ENCODE data around the gene RGPD8. TPM values are rescaled to one million over a fixed set of nuclear protein-coding genes. Genes with fewer than 3 reads are reported as not detected.
"Not testable (repeated sequence)": the region's sequence is repeated elsewhere in the genome, so short reads cannot be mapped to it uniquely, and the experiment has no call there.

The RGPD8 gene
- polyA plus RNA-seq, 1 donor, result 2.3 TPM

DNA sequence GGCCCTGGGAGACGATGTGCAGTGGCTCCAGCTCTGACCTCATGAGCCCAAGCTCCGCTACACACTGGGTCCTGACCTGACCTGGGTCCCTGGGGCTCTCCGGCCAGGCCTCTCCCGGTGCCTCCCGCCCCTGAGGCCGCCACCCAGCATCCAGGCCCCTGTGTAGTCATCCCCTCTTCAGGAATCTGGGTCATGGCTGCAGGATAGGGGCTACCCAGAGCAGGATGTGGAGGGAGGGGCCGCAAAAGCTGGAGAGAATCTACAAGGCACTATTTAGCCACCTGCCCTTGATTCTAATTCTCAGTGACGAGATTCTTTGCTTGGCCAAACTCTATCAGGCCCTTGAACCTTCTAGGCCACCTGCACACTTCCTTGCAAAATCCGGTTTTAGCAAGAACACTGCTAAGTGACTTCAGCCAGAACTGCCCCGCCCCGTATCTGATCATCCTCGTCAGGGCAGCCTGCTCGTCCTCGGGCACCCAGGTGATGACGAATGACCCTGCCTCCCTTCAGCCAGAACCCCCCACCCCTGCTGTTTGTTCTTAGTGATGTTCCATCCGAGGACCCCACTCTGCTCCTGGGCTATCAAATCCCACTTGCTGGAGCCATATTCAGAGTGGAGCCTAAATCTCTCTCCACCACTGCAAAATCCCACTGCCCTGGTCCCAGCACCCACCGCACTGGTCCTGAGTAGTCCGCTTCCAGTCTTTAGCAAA lies 2.4 kb upstream of the RGPD8 start:
- not testable (repeated sequence) for DNase-seq (ENCODE audit: low read depth)

DNA sequence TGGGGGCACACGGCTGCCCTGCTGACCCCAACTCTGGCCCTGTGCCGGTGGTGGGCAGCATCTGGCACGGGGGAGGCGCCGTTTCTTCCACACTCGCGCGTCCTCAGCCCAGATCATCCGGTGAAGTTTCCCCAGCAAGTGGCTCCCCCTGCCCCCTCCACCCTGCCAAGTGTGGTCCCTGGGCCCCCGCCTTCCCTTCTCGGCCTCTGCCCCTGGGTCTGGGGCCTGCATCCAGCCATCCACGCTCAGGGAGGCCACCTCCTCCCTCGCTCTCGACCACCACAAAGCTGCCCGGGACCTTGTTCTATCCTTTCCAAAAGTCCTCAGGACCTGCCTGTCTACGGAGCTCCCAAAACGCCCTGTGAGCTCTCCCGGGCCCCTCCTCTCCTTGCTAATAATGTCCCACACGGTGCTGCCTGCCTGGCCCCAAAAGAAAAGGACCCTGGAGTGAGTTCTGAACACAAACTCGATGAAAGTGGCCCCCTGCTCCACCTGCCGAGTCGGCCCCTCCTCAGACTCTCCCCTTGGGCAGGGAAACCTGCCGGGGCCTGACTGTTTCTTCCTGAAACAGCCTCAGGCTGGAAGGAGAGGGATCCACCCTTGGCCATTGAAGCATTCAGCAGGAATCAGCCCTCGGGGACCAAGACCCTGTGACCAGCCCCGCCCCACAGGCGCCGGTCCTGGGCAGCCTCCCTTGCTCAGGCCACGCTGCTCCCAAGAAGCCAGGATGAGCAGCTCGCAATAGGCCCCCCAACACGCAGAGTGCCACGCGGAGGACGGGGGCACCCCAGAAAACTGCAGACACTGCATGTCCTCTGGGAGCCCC lies 1.7 kb upstream of the RGPD8 start:
- DNase-seq (ENCODE audit: low read depth), result not testable (repeated sequence)

DNA sequence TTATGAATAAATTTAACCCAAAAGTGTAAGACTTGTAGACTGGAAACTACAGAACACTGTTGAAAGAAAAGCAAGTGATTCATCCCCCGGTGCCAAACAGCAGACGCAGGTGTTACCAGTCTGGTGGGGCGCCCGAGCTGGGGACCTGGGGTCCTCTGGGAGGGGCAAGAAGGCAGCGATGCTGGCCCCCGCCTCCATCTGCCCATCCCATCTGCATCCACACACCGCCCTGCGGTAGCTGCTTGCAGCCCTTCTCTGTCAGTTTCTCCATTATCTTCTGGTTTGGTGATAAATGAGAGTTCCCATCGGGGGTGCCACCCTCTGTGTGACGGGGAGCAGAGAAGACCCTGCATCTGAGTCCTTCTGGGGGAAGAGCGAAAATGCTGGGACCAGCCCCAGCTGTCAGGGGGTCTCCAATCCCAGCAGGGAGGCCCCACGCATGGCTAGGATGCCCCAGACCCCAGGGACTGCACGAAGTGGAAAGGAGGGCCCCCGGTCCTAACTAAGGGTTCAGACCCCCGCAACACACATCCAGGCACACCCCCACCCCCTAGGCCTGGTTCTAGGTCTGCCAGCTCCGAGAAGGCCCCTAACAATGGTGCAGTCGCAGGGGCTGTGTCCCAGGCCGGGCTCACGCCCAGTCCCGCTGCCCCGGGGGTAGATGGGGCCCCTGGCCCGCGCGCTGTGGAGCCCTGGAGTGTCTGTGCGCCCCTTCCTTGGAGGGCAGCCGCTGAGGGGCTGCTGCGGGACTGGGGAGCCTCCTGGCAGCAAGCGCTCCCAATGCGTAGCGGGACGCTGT lies 686 bp upstream of the RGPD8 start:
- DNase-seq (ENCODE audit: low read depth), result no peak

DNA sequence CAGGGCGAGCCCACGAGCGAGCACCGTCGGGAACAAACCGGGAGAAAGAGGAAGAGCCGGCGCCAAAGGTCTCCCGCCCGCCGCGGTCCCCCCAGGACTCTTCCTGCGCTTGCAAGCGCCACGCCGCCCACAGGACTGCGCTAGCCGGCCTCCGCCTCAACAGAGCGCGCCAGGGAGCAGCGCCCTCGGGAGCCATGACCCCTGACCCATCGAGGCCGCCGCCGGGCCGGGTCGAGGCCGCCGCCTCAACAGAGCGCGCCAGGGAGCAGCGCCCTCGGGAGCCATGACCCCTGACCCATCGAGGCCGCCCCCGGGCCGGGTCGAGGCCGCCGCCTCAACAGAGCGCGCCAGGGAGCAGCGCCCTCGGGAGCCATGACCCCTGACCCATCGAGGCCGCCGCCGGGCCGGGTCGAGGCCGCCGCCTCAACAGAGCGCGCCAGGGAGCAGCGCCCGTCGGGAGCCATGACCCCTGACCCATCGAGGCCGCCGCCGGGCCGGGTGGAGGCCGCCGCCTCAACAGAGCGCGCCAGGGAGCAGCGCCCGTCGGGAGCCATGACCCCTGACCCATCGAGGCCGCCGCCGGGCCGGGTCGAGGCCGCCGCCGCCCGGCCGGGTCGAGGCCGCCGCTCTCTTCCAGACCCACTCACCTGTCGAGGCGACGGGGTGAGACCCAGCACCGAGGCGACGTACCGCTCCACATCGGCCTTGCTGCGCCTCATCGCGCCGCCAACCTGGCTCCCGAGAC lies 538 bp downstream of the RGPD8 start:
- not testable (repeated sequence) for DNase-seq (ENCODE audit: low read depth)

DNA sequence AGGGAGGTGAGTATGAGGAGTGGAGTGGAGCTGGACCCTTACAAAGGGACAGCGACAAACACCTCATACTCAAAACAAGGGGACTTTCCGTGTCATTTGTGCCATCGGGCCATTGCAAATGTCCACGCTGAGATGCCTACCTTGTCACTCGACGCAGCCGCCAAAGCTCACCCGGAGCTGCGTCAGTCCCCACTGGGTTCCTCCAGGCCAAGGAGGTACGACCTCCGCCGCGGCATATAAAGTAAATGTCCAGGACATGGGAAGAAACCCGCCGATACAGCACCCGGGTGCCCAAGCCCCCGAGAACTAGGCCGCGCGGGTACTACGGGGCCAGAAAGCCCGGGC lies 1.1 kb downstream of the RGPD8 start:
- not testable (repeated sequence) for DNase-seq (ENCODE audit: low read depth)

DNA sequence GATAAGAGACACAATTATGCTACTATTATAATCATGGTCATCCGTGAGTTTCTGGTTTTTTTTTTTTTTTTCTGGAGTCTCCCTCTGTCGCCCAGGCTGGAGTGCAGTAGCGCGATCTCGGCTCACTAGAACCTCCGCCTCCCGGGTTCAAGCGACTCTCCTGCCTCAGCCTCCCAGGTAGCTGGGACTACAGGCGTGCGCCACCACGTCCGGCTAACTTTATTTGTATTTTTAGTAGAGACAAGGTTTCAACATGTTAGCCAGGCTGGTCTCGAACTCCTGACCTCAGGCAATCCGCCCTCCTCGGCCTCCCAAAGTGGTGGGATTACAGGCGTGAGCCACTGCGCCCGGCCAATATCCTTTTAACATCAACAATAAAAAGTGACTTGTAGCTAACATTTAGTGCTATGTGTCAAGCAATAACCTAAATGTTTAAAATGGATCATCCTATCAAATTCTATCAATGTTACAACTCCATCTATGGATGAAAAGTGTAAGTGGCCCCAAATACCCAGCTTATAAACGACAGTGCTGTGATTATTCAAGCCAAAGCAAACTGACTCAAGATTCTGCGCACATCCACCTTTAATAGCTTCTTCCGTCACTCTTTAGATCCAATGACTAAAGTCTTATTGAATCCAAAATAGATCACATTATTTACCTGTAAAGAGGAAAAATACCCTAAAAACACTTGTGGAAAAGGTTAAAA lies 1.7 kb downstream of the RGPD8 start:
- not testable (repeated sequence) for DNase-seq (ENCODE audit: low read depth)

DNA sequence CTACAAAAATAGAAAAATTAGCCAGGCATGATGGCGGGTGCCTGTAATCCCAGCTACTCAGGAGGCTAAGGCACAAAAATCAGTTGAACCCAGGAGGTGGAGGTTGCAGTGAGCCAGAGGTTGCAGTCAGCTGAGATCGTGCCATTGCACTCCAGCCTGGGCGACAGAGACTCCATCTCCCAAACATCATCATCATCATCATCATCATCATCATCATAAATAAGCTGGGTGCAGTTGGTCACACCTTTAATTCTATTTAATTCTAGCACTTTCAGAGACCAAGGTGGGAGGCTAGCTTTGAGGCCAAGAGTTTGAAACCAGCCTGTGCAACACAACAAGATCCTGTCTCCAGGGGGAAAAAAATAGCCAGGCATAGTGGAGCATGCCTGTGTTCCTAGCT lies 8.9 kb downstream of the RGPD8 start:
- DNase-seq (ENCODE audit: low read depth), result not testable (repeated sequence)

DNA sequence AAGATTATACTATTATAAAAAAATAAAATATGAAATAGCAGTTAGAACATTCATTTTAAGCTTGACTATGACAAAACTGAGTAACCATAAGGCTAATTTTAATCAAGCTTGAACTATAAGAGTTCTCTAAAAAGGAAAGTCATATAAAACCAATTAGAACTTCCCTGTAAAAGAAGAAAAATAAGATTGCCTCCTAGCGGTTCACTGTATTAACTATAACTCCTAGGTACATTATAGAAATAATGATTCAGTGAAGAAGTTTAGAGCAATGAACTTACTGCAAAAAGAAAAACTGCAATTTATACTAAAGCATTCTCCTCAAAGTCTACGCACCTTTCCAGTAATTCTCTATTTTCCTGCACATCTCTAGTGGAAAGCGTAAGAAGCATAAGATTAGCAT lies 16.6 kb downstream of the RGPD8 start:
- not testable (repeated sequence) for DNase-seq (ENCODE audit: low read depth)

DNA sequence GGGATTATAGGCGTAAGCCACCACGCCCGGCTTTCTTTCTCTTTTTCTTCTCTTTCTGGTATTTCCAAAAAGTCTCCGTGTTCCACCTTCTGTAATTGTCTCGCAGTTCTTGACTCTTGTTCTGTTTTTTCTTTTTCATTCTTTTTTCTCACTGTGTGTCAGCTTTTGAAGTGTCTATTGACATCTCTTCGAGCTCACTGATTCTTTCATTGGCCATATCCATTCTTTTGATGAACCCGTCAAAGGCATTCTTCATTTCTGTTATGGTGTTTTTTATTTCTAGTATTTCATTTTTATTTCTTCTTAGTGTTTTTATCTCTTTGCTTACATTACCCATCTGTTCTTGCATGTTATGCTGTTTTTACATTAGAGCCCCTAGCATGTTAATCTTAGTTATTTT lies 73.4 kb downstream of the RGPD8 start:
- DNase-seq (ENCODE audit: low read depth), result not testable (repeated sequence)

DNA sequence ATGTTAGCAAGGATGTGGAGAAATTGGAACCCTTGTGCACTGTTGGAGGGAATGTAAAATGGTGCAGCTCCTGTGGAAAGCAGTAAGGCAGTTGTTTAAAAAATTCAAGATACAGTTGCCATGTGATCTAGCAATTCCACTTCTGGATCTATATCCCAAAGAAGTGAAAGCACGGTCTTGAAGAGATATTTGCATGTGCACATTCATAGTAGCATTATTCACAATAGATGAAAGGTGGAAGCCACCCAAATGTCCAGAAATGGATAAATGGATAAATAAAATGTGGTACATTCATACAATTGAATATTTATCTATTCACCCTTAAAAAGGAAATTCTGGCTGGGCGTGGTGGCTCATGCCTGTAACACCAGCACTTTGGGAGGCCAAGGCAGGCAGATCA lies 79.1 kb downstream of the RGPD8 start:
- DNase-seq (ENCODE audit: low read depth), result not testable (repeated sequence)

DNA sequence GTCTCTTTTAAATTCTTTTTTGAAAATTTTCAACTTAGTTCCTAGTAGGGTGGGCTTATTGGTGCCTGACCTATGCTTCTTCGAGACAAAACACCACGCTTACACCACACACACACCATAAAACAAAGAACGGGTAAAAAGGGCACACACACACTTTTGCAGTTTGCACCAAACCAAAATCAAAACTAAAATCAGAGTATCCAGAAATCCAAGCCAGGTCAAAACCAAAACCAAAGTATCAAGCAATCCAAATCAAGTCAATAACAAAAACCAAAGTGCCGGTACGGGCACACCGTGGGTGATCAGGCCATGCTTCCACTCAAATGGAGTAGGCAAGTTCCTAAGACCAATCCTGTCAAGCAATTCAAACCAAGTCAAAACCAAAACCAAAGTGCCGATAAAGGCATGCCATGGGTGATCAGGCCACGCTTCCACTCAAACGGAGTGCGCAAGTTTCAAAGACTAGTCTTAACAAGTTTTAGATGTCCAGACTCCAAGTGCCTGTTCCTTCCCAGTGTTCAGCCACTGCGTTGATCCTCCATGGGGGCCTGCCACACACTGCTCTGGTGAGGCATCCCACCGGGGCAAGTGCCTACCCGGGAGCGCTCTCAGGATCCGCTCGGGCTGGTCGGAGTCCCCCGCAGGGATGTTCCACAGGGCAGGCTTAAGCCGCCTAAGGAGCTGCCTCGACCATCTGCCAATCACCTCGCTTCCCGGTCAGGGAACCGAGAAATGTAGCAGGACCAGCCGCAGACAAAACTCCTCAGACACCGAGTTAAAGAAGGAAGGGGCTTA lies 80.4 kb downstream of the RGPD8 start:
- not testable (repeated sequence) for DNase-seq (ENCODE audit: low read depth)

DNA sequence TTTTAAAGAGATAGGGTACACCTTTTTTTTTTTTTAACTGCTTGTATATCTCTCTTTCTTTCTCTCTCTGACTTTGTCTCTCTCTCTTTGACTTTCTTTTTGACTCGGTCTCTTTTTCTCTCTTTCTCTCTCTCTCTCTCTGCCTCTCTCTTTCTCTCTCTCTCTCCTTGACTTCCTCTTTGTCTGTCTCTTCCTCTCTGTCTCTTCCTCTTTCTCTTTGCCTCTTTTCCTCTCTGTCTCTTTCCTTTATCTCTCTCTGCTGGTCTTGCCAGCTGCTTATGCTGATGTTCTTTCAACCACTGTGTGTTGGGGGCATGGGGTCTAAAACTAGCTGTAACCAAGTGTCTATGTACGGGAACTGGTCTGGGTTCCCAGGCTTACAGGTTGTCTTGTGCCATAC lies 81.2 kb downstream of the RGPD8 start:
- DNase-seq (ENCODE audit: low read depth), result not testable (repeated sequence)

DNA sequence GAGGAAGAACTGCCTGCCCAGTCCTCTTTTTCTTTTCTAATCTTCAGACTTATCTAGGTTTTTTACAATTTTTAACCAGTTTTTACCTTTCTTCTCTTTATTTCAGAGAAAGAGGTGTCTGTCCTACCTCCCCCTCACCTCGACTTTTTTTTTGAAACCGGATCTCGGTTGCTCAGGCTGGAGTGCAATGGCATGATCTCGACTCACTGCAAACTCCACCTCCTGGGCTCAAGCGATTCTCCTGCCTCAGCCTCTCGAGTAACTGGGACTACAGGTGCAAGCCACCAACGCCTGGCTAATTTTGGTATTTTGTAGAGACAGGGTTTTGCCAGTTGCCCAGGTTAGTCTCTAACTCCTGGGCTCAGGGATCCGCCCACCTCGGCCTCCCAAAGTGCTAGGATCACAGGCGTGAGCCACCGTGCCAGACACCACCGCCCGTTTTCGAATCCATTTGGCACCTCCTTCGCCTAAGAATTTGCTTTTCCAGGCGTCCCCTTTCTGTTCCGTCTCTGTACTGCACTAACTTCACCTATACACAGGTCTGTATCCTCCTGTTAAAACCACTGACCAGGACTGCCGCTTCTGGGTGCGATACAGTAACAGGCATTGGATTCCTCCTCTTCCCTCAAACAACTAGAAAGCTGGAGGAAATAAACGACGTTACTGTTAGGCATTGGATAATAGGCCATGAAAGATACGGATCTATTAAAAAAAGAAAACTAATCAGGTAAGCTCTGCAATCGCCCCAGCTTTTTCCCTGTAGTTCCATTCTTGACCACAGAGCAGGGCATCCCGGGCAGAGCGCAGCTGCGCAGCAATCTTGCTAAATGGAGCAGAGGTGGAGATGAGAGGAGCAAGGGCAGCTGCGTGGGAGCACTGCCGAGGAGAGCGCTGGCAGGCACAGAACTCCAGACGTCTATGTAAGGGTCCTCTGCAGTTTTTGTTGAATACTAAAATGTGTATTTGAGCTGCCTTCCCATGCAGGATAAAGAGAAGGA lies 88.1 kb downstream of the RGPD8 start:
- DNase-seq (ENCODE audit: low read depth), result no peak

DNA sequence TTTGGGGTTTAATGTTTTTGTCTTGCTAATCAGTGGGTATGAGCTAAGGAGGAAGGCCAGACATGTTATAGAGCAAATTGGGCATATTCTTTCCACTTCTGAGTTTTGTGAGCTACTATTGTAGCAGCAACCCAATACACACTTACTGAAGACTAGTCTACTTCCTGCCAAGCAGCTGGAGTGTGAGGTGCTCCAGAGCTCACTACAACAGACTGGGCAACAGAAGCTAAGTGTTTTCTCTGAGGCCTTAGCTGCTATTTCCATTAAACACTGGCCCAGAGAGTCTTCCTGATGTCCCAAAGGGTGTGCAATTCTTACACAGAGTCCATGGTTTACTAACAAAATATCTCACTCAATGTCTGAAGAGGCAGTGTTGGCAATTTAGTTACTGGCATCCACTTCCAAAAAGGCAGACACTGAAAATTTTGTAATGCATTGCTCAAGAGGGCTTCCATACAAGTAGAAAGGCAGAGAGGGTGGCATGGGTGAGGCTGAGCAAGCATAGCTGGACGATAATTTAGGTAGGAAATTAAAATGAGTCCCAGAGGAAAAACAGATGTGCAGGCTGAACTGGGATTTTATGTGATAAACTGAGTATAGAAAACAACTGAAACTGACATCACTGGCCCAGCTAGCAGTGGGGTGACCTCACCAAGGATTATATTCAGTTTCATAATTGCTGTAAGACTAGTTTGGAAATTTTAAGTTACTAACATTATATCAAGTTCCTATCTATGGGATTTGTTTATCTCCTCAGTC lies 89.4 kb downstream of the RGPD8 start:
- peak; percentile 32 for DNase-seq (ENCODE audit: low read depth)

DNA sequence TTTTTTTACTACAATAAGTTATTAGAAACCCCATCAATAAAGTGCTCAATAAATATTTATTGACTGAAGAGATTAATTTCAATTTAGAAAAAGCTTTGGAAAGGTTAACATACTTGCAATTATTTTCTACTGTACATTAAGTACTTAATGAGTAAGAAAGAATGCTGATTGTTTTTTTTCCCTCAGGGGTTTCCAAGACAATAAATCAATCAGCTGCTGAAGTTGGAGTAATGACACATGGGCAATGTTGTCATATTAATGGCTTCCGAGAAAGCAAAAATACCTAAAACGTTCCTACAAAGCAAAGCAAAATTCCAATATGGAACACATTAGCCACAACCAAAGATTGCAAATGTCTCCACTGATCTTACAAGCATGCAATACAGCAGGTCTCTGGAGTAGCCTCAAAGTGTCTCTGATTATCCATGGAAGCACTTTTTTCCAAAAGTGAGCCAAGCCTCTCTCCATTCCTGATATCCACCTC lies 91.3 kb downstream of the RGPD8 start:
- no peak for DNase-seq (ENCODE audit: low read depth)

DNA sequence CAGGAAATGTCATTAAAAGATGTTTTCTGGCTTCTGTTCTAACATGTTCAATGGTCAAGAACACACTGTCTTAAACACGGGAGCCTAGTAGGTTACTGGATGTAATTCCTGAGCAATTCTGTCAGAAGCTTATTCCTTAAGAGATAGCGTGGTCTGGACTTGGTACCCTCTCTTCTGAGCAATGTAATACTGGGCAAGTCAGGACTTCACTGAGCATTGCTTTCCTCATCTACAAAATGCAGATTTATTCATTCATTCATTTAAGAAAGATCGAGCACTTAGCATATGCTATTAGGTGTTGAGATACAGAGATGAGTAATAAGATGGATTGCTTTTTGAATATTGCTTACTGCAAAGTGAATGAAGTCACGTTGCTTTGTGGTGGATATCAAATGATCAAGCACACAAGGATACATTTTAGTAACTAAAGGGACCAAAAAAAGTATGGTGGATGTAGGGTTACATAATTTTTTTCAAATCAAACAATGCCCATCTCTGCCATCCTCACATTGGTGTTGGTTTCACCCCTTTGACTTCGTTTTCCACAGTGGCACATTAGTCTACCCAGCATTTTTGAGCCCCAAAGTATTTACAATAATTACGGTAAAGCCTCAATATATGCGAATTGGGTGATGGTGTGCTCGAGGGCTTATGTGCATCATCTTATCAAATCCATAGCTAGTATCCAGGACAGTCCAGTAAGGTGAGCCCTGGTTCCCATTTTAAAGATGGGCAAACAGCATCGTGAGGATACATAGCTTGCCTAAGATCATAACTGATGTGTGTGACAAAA lies 92.8 kb downstream of the RGPD8 start:
- no peak for DNase-seq (ENCODE audit: low read depth)

DNA sequence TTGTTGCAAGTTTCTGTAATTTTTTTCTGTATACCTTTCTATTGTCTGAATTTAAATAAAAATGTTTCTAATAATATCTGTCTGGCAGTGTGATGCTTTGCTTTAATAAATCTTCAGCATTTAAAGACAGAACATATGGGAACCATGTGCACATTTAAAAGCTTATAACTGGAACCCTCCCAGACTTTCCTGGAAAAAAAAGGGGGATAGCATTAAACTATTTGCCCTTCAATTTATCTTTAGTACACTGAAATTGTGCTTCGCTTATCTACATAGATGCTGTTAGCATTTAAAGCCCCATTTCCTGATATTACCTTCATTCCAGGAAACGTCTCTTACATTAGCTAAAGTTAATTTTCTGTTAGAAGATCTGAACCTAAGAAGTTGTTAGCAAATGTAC lies 93.5 kb downstream of the RGPD8 start:
- no peak for DNase-seq (ENCODE audit: low read depth)
